IPS DF 4.7 (cell line): Measurements from ENCODE around the gene UHRF1.
"Not testable (repeated sequence)": the region's sequence is repeated elsewhere in the genome, so short reads cannot be mapped to it uniquely, and the experiment has no call there.

Source experiments
- DNase-seq: peaks from one replicate; pipeline ENCODE4 v3.0.0-alpha.2; 2013; ENCODE audit warnings: low spot score; ENCODE audit errors: extremely low read depth

Gene UHRF1

DNA sequence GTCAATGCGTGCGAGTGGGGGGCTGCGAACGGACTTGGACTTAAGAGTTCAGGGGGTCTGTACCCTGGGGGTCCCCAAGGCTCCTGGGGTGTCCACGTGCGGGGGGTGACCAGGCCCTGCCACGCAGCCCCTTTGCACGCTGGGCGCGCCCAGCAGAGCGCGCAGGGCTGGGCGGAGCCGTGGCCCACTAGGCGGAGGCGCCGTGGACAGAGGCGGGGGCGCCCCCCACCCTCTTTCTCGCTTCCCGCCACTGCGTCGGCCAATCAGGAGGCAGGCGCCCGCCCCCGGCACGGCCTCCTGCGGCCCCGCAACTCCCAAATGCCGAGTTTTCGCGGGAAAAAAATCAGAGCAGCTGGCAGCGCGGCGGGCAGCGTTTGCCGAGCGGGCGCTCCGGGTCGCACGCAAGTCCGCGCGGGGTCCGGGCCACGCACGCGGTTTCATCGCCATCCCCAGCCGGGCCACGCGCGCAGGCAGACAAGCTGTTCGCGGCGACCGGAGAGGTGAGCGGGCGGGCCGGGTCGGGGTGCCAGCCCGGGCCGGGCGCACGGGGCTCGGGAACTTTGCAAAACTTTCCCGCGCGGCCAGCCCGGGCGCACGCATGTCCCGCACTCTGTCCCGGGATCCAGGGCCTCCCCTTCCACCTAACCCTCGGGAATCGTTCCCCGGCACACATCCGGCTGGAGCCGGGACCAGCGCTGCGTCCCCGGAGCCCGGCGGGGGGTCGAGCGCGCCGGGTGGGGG lies at the start of gene UHRF1:
TSS of gene UHRF1 (plus strand) at position 346 of the 741 bp plus-strand sequence. CDS start 1,385 bp downstream, outside the sequence.
- DNase-seq, result no peak

GRCh38 chr19:4859697-4860096 lies 49.6 kb upstream of the UHRF1 start:
- no peak for DNase-seq

DNA sequence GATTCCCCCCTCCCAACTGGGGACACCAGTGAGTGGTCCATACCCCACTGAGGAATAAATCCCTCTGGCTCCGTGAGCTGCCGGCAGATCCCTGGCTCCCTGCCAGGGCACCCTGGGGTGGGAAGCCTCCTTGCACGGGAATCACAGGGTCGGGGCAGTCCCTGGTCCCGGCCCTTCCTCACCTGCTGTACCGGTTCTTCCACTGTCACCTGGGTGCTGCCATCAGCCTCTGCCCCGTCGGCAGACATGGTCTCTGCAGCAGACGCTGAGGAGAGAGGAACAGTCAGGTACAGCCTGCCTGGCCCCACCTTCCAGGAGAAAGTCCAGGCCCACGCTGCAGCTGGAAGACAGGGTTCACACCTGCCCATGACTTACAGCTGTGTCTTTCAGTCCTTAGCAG lies 48.2 kb upstream of the UHRF1 start:
- DNase-seq, result no peak

- DNase-seq, result no peak
These were observed 42.5 kb upstream of the UHRF1 start for GRCh38 chr19:4866595-4867424.

DNA sequence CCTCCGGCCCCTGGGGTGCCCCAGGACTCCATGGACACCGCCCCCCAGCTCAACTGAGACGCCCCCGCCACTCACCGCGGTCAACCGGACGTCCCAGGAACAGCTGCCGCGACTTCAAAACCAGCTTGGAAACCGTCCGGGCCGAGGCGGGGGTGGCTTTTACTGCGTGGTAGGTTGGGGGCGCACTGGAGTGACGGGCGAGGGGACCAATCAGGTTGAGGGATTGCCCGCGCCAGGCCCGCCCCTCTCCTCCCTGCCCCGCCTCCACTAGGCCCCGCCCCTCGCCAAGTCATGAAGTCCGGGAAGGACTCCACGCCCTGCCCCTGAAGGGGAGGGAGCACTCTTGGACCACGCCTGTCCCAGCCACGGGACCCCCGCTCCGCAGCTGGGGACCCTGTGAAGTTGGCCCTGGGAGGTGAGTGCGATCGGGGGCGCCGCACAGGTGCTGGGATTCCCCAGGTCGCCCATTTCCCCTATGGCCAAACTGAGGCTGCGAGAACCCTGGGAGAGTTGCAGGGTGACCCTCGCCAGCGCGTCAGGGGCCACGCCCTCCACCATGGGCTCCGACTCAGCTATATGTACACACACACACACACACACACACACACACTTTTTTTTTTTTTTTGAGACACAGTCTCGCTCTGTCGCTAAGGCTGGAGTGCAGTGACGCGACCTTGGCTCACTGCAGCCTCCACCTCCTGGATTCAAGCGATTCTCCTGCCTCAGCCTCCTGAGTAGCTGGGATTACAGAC lies 41.6 kb upstream of the UHRF1 start, which contains the start of gene PLIN3:
TSS of gene PLIN3 (minus strand) at position 134 of the 752 bp plus-strand sequence. CDS start 6,273 bp downstream, outside the sequence.
- DNase-seq, result no peak

GRCh38 chr19:4868286-4868834 lies 40.9 kb upstream of the UHRF1 start:
- no peak for DNase-seq

DNA sequence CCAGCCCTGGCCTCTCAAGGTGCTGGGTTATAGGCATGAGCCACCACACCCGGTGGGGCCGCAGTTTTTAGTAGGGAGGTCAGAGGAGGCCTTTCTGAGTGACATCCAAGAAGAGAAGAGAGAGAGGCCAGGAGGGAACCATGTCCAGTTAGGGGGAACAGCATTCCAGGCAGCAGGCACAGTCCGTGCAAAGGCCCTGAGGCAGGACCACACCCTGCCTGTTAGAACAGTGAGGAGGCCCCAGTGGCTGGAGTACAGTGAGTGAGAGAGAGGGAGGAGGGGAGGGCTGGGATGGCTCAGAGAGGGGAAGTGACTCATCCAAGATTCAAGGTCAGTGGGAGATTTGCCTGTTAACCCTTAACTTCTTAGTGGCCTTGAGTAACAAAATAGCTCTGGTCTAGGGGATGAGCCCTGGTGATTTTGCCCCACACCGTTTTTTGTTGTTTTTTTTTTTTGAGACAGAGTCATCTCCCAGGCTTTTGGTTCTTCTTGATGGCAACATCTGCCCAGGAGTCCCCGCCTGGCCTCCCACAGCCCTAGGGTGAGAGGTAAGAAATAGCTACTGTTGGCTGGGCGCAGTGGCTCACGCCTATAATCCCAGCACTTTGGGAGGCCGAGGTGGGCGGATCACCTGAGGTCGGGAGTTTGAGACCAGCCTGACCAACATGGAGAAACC lies 39.1 kb upstream of the UHRF1 start:
- DNase-seq, result no peak

DNA sequence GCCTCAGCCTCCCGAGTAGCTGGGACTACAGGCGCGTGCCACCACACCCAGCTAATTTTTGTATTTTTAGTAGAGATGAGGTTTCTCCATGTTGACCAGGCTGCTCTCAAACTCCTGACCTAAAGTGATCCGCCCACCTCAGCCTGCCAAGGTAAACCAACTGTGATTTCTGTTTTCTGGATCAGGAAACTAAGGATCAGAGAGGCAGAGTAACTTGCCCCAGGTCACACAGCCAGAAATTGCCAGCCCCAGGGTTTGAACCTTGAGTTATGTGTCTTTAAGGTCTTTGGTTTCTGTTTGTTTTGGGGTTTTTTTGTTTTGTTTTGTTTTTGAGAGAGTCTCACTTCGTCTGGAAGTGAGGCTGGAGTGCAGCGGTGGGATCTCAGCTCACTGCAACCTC lies 37.6 kb upstream of the UHRF1 start:
- no peak for DNase-seq

DNA sequence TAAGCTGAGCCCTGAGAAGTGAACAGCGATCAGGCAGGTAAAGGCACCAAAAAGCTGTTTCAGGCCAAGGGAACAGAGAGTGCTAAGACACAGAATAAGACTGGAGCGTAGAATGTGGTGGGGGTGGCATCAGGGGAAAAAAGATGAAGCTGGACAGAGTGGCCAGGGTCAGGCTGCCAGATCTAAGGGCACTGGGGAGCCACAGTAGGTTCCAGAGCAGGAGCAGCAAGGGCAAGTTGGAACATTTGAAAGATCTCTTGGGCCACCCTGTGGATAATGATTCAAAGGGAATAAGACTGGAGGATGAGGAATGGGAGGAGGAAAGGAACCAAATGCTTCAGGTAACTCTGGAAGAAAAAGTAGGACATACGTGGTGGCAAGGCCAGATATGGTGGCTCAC lies 35.4 kb upstream of the UHRF1 start:
- no peak for DNase-seq

- no peak for DNase-seq
These were observed 31.4 kb upstream of the UHRF1 start for GRCh38 chr19:4877753-4878490.

- DNase-seq, result no peak
These were observed 30.8 kb upstream of the UHRF1 start for GRCh38 chr19:4878491-4878968.

GRCh38 chr19:4879041-4879440 lies 30.3 kb upstream of the UHRF1 start:
- DNase-seq, result no peak

DNA sequence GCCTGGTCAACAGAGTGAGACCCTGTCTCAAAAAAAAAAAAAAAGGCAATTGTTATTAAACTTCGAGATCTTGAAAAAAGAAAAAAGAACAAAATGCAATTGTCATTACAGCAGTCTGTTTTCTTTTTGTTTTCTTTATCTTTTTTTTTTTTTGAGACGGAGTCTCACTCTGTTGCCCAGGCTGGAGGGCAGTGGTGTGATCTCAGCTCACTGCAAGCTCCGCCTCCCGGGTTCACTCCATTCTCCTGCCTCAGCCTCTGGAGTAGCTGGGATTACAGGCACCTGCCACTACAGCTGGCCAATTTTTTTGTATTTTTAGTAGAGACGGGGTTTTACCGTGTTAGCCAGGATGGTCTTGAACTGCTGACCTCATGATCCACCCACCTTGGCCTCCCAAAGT lies 26.4 kb upstream of the UHRF1 start:
- not testable (repeated sequence) for DNase-seq

DNA sequence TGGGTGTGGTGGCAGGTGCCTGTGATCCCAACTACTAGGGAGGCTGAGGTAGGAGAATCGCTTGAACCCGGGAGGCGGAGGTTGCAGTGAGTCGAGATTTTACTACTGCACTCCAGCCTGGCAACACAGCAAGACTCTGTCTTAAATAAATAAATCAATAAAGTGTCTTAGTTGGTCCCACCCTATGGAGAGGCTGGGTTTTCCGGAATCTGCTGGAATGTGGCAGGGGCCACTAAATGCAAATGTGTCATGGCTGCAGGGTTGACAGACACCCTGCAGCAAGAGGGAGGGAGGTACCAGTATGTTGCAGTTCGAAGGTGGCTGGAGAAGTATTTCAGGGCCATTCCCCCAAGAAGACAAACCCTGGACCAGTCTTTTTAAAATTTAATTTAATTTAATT lies 24.3 kb upstream of the UHRF1 start:
- DNase-seq, result not testable (repeated sequence)

- DNase-seq, result not testable (repeated sequence)
These were observed 21.5 kb upstream of the UHRF1 start for GRCh38 chr19:4887803-4888202.

- no peak for DNase-seq
These were observed 20.1 kb upstream of the UHRF1 start for GRCh38 chr19:4889034-4889815.

- no peak for DNase-seq
These were observed 18.2 kb upstream of the UHRF1 start for GRCh38 chr19:4891066-4891465.

GRCh38 chr19:4892962-4893361 lies 16.3 kb upstream of the UHRF1 start:
- DNase-seq, result not testable (repeated sequence)

DNA sequence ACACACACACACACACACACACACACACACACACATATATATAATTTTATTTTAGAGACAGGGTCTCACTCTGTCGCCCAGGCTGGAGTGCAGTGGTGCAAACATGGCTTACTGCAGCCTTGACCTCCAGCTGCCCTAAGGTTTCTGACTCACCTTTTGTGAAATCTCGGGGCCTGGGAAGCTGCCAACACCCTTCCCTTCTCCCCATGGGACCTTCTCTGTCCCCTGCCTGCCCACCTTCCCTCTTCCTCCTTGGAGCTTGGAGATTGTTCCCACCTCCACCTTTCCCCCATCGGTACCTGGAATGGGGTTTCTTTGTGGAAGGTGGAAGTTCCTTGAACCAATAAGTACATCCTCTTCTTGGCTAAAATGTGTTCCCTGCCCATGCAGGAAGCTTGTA lies 12.9 kb upstream of the UHRF1 start:
- no peak for DNase-seq
